ENCODE results near the gene RTTN.

The RTTN gene

GRCh38 chr18:70175216-70175615 is 30.3 kb downstream of the RTTN start:
- Histone ChIP-seq H3K9me3 (replicated peaks; ENCODE audit: insufficient read depth, low read length) (no peaks in the 10 kb centered on the region), H3F3A (ENCODE audit: insufficient read depth, low read length) (no peaks in the 10 kb centered on the region), H3K4me1 (ENCODE audit: low read length) (no peaks in the 10 kb centered on the region), H2AFZ (ENCODE audit: low read length) (no peak overlapping the region), H3K9ac (ENCODE audit: low read length) (no peak overlapping the region), H3K4me2 (ENCODE audit: low read depth, low read length) (no peak overlapping the region), H3K27me3 (replicated peaks; ENCODE audit: insufficient read depth, low read length) (no peaks in the 10 kb centered on the region), H3K79me2 (ENCODE audit: low read length) (peaks cover 16% of the 10 kb centered on the region), H3K4me3 (ENCODE audit: low read length) (no peak overlapping the region), H3K27ac (ENCODE audit: low read length) (no peak overlapping the region), H3K36me3 (replicated peaks; ENCODE audit: insufficient read depth, low read length) (0 out of 2 replicates have a peak, but pooled peaks cover 2% of the 10 kb centered on the region), H3K9me2 (replicated peaks; ENCODE audit: insufficient read depth, low read length) (no peaks in the 10 kb centered on the region), H4K20me1 (ENCODE audit: insufficient read depth, low read length) (no peaks in the 10 kb centered on the region)
- no peak for DNase-seq
- TF ChIP-seq EZH2phosphoT487 (IDR thresholded peaks at IDR 0.05; ENCODE audit: low read length) (no peak), EZH2 (optimal IDR thresholded peaks at IDR 0.05; ENCODE audit: low read depth, low read length) (no peak), CTCF (IDR thresholded peaks at IDR 0.05; ENCODE audit: low read length) (no peak)

DNA sequence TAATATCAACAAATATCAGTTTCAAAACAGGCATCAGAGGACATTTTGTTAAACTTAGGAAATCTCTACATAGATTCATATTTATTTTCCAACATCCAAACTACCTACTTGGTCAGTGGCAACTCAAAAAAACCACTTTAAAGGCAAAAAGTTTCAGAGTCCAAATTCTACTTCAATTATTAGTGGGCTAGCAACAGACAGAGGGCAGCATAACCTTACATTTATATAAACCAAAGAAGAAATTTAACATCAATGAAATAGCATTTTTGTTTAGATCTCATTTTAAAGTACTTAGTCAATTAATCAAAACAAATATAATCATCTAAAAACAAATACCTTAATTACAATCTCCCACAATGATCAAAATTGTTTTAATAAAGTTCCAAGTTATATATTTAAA is 33.3 kb downstream of the RTTN start:
- H3K4me3 ChIP-seq (ENCODE audit: low read length): no peak overlapping the region
- no peak overlapping the region for H3K27ac ChIP-seq (ENCODE audit: low read length)
- no peaks in the 10 kb centered on the region for H4K20me1 ChIP-seq (ENCODE audit: insufficient read depth, low read length)
- H3K36me3 ChIP-seq (replicated peaks; ENCODE audit: insufficient read depth, low read length): 0 out of 2 replicates have a peak, but pooled peaks cover 2% of the 10 kb centered on the region
- peak; percentile 22; the same call in 1 of the 2 replicates for TF ChIP-seq CTCF (IDR thresholded peaks at IDR 0.05; ENCODE audit: low read length)
- no peak for TF ChIP-seq EZH2 (optimal IDR thresholded peaks at IDR 0.05; ENCODE audit: low read depth, low read length)
- no peak for TF ChIP-seq EZH2phosphoT487 (IDR thresholded peaks at IDR 0.05; ENCODE audit: low read length)
- no peaks in the 10 kb centered on the region for H3K9me2 ChIP-seq (replicated peaks; ENCODE audit: insufficient read depth, low read length)
- no peak overlapping the region for H3K4me2 ChIP-seq (ENCODE audit: low read depth, low read length)
- no peak overlapping the region for H2AFZ ChIP-seq (ENCODE audit: low read length)
- peaks cover 15% of the 10 kb centered on the region for H3K79me2 ChIP-seq (ENCODE audit: low read length)
- DNase-seq: no peak
- H3K9ac ChIP-seq (ENCODE audit: low read length): no peak overlapping the region
- H3F3A ChIP-seq (ENCODE audit: insufficient read depth, low read length): no peaks in the 10 kb centered on the region
- no peaks in the 10 kb centered on the region for H3K4me1 ChIP-seq (ENCODE audit: low read length)
- H3K9me3 ChIP-seq (replicated peaks; ENCODE audit: insufficient read depth, low read length): no peaks in the 10 kb centered on the region
- no peaks in the 10 kb centered on the region for H3K27me3 ChIP-seq (replicated peaks; ENCODE audit: insufficient read depth, low read length)

DNA sequence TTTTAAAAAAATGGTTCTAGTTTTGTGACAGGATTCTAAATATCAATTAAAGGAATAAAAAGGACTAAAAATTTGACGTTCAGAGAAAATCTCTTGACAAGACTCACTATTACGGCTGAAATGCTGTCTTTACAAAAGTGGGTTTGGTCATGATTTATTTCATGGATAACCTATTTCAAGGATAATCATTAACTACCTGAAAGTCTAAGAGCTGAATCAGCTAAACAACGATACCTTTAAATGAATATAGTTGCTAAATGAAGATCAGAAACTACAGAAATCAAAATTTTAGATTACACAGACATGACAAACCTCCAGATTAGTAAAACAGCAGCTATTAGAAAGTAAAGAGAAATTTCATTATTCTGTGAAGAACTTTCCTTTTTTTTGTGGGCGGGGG is 35.7 kb downstream of the RTTN start:
- Histone ChIP-seq H4K20me1 (ENCODE audit: insufficient read depth, low read length) (no peaks in the 10 kb centered on the region), H3K36me3 (replicated peaks; ENCODE audit: insufficient read depth, low read length) (no peaks in the 10 kb centered on the region), H3K9me3 (replicated peaks; ENCODE audit: insufficient read depth, low read length) (no peaks in the 10 kb centered on the region), H3K27me3 (replicated peaks; ENCODE audit: insufficient read depth, low read length) (no peaks in the 10 kb centered on the region), H3K4me2 (ENCODE audit: low read depth, low read length) (no peak overlapping the region), H3K9ac (ENCODE audit: low read length) (no peak overlapping the region), H3K9me2 (replicated peaks; ENCODE audit: insufficient read depth, low read length) (no peaks in the 10 kb centered on the region), H3K79me2 (ENCODE audit: low read length) (peaks cover 10% of the 10 kb centered on the region; the same call in 1 of the 2 replicates), H2AFZ (ENCODE audit: low read length) (no peak overlapping the region), H3K27ac (ENCODE audit: low read length) (no peak overlapping the region), H3K4me1 (ENCODE audit: low read length) (peaks cover 7% of the 10 kb centered on the region; the same call in 1 of the 2 replicates), H3F3A (ENCODE audit: insufficient read depth, low read length) (no peaks in the 10 kb centered on the region), H3K4me3 (ENCODE audit: low read length) (no peak overlapping the region)
- TF ChIP-seq CTCF (IDR thresholded peaks at IDR 0.05; ENCODE audit: low read length) (no peak), EZH2 (optimal IDR thresholded peaks at IDR 0.05; ENCODE audit: low read depth, low read length) (no peak), EZH2phosphoT487 (IDR thresholded peaks at IDR 0.05; ENCODE audit: low read length) (no peak)
- no peak for DNase-seq
